Astrocyte (in vitro differentiated cells and primary cell): Measurements from ENCODE around the gene ARHGAP24. TPM values are rescaled to one million over a fixed set of nuclear protein-coding genes. Genes with fewer than 3 reads are reported as not detected.
A peak's percentile ranks its signal among the peaks of the same experiment; 100 is the strongest.

Experiments used
- DNase-seq: peaks from one replicate; pipeline ENCODE4 v3.0.0-alpha.2; 2010; ENCODE audit warnings: low read depth
- FAIRE-seq: peaks from 2 replicates; lab custom pipeline; 2011; peaks lifted over from hg19 to GRCh38; lab: Jason Lieb, UNC
- H2AFZ ChIP-seq: 2 replicates; pipeline ENCODE4 v1.6.0; 2012; ENCODE audit warnings: low read depth, low read length, inconsistent platforms
- H3K27ac ChIP-seq: 2 replicates; pipeline ENCODE4 v1.5.1; 2011; ENCODE audit warnings: low read depth, low read length, inconsistent platforms
- H3K27me3 ChIP-seq: 2 replicates; pipeline ENCODE4 v1.6.0; 2011; ENCODE audit warnings: low read length, inconsistent platforms; ENCODE audit not compliant: insufficient read depth
- H3K36me3 ChIP-seq: 2 replicates; pipeline ENCODE4 v1.5.1; 2011; ENCODE audit warnings: low read length, inconsistent platforms; ENCODE audit not compliant: insufficient read depth
- H3K4me1 ChIP-seq: 2 replicates; pipeline ENCODE4 v1.5.1; 2011; ENCODE audit warnings: low read length, inconsistent platforms; ENCODE audit not compliant: insufficient read depth
- H3K4me2 ChIP-seq: 2 replicates; pipeline ENCODE4 v1.6.0; 2012; ENCODE audit warnings: low read length, inconsistent platforms
- H3K4me3 ChIP-seq: 2 replicates; pipeline ENCODE4 v1.5.1; 2011; ENCODE audit warnings: low read depth, mild to moderate bottlenecking, low read length, inconsistent platforms; ENCODE audit not compliant: insufficient read depth
- H3K79me2 ChIP-seq: 2 replicates; pipeline ENCODE4 v1.6.0; 2012; ENCODE audit warnings: mild to moderate bottlenecking, low read length, inconsistent platforms; ENCODE audit not compliant: insufficient read depth
- H3K9ac ChIP-seq: 2 replicates; pipeline ENCODE4 v1.6.0; 2012; ENCODE audit warnings: mild to moderate bottlenecking, low read length, inconsistent platforms
- H3K9me3 ChIP-seq: 2 replicates; pipeline ENCODE4 v1.5.1; 2012; ENCODE audit warnings: low read depth, mild to moderate bottlenecking, low read length, inconsistent platforms; ENCODE audit not compliant: insufficient read depth
- H4K20me1 ChIP-seq: 2 replicates; pipeline ENCODE4 v1.6.0; 2012; ENCODE audit warnings: low read length, inconsistent platforms; ENCODE audit not compliant: insufficient read depth
- H3K27ac Mint-ChIP-seq: one replicate; pipeline ENCODE4 v1.8.0; 2021; ENCODE audit warnings: mild to moderate bottlenecking, mixed read lengths; ENCODE audit not compliant: unreplicated experiment
- H3K27me3 Mint-ChIP-seq: one replicate; pipeline ENCODE4 v1.8.0; 2021; ENCODE audit warnings: low read depth, mixed read lengths; ENCODE audit not compliant: unreplicated experiment
- H3K36me3 Mint-ChIP-seq: one replicate; pipeline ENCODE4 v1.8.0; 2021; ENCODE audit warnings: low read depth, mixed read lengths; ENCODE audit not compliant: unreplicated experiment
- H3K4me1 Mint-ChIP-seq: one replicate; pipeline ENCODE4 v1.8.0; 2021; ENCODE audit warnings: low read depth, mixed read lengths; ENCODE audit not compliant: unreplicated experiment
- H3K4me3 Mint-ChIP-seq: one replicate; pipeline ENCODE4 v1.8.0; 2021; ENCODE audit warnings: mild to moderate bottlenecking, moderate library complexity, mixed read lengths; ENCODE audit not compliant: unreplicated experiment
- H3K9me3 Mint-ChIP-seq: one replicate; pipeline ENCODE4 v1.8.0; 2021; ENCODE audit warnings: mild to moderate bottlenecking, mixed read lengths; ENCODE audit not compliant: unreplicated experiment
- CTCF ChIP-seq: IDR thresholded peaks from 2 replicates; pipeline ENCODE4 v1.5.1; 2011; ENCODE audit warnings: low read depth, mild to moderate bottlenecking, inconsistent platforms, low read length, moderate library complexity; ENCODE audit not compliant: insufficient read depth
- EZH2 ChIP-seq: IDR thresholded peaks from 2 replicates; pipeline ENCODE4 v1.6.1; 2012; ENCODE audit warnings: mild to moderate bottlenecking, low read length, inconsistent platforms; ENCODE audit not compliant: insufficient read depth
- total RNA-seq: library from RNA; stranded (reverse); gene quantifications from 2 replicates; pipeline ENCODE4 v1.2.1, GENCODE V29; 2021

ARHGAP24 gene
- total RNA-seq, 1 donor from 2014 or later = 2.1 TPM

GRCh38 chr4:85569730-85570299, 94.9 kb downstream of the ARHGAP24 start:
- DNase-seq (no peak), FAIRE-seq (no peak)
- TF ChIP-seq CTCF (no peak), EZH2 (no peak)
- Mint-ChIP-seq H3K27me3 (peaks cover 3% of the 10 kb centered on the region), H3K27ac (no peak overlapping the region), H3K36me3 (no peaks in the 10 kb centered on the region), H3K4me3 (no peak overlapping the region), H3K4me1 (no peaks in the 10 kb centered on the region), H3K9me3 (no peaks in the 10 kb centered on the region)
- Histone ChIP-seq H3K36me3 (no peaks in the 10 kb centered on the region), H3K27me3 (no peaks in the 10 kb centered on the region), H3K4me2 (no peak overlapping the region), H3K9ac (no peak overlapping the region), H3K4me3 (no peak overlapping the region), H2AFZ (no peak overlapping the region), H3K27ac (no peak overlapping the region), H3K9me3 (no peaks in the 10 kb centered on the region), H3K79me2 (no peaks in the 10 kb centered on the region), H3K4me1 (peaks cover 3% of the 10 kb centered on the region), H4K20me1 (no peaks in the 10 kb centered on the region)

DNA sequence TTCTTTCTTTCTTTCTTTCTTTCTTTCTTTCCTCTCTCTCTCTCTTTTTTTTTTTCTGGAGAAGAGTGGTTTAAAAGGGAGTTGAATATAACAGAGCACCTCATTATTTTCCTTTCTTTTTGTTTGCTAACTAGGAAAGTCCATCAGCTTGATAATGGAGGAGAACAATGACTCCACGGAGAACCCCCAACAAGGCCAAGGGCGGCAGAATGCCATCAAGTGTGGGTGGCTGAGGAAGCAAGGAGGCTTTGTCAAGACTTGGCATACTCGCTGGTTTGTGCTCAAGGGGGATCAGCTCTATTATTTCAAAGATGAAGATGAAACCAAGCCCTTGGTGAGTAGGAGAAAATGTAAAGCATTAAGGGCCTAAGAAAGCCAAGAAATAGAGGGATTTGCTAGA, 95.4 kb downstream of the ARHGAP24 start:
- no peak for TF ChIP-seq EZH2
- TF ChIP-seq CTCF = no peak
- H3K4me3 ChIP-seq = no peak overlapping the region
- no peaks in the 10 kb centered on the region for H3K27me3 ChIP-seq
- Mint-ChIP-seq H3K4me1 (no peaks in the 10 kb centered on the region), H3K36me3 (no peaks in the 10 kb centered on the region), H3K27me3 (peaks cover 3% of the 10 kb centered on the region), H3K4me3 (no peak overlapping the region), H3K27ac (no peak overlapping the region), H3K9me3 (no peaks in the 10 kb centered on the region)
- DNase-seq (no peak), FAIRE-seq (no peak)
- H3K4me2 ChIP-seq = no peak overlapping the region
- H2AFZ ChIP-seq = no peak overlapping the region
- no peaks in the 10 kb centered on the region for H4K20me1 ChIP-seq
- no peaks in the 10 kb centered on the region for H3K36me3 ChIP-seq
- no peak overlapping the region for H3K27ac ChIP-seq
- H3K79me2 ChIP-seq = no peaks in the 10 kb centered on the region
- peaks cover 3% of the 10 kb centered on the region for H3K4me1 ChIP-seq
- no peaks in the 10 kb centered on the region for H3K9me3 ChIP-seq
- no peak overlapping the region for H3K9ac ChIP-seq

DNA sequence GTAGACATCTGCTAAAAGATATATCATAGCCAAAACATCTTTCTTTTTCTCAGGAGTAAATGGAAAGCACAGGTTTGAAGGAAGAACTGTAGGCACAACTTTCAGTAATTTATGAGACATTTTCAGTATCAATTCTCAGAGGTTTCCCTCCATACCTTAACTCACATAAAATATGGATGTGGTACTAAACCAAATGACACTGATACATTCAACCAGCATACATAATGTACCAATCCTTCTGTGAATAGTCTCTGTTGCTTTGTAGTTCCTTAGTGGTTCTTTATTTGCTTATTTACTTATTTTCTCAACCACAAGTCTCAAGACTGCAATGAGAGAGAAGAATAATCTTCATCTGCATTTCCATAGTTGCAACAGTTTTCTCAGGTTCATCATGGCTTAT, 96.1 kb downstream of the ARHGAP24 start:
- H3K4me1 Mint-ChIP-seq = no peaks in the 10 kb centered on the region
- peak; percentile 54 for FAIRE-seq

More for the DNA sequence above, 96.1 kb downstream of the ARHGAP24 start:
- Histone ChIP-seq H3K9ac (no peak overlapping the region), H3K27ac (no peak overlapping the region), H3K9me3 (no peaks in the 10 kb centered on the region), H3K79me2 (no peaks in the 10 kb centered on the region), H3K4me2 (no peak overlapping the region), H3K4me3 (no peak overlapping the region), H3K36me3 (no peaks in the 10 kb centered on the region), H4K20me1 (no peaks in the 10 kb centered on the region), H3K27me3 (no peaks in the 10 kb centered on the region), H3K4me1 (peaks cover 3% of the 10 kb centered on the region), H2AFZ (no peak overlapping the region)
- Mint-ChIP-seq H3K27me3 (peaks cover 3% of the 10 kb centered on the region), H3K36me3 (no peaks in the 10 kb centered on the region), H3K9me3 (no peaks in the 10 kb centered on the region), H3K27ac (no peak overlapping the region), H3K4me3 (no peak overlapping the region)
- no peak for DNase-seq
- TF ChIP-seq EZH2 (no peak), CTCF (no peak)
